Loucy (cell line): Measurements from ENCODE around the gene RBM8A.

ENCODE experiments used
- H2AFZ ChIP-seq: fragments of 200-600 bp; sonication (generic); 2 replicates; pipeline ENCODE4 v1.6.0; 2016; ENCODE audit warnings: antibody characterized with exemption, mild to moderate bottlenecking, low read length, moderate library complexity
- H3F3A ChIP-seq: fragments of 200-600 bp; 2 replicates; pipeline ENCODE4 v1.6.0; 2016; ENCODE audit warnings: antibody characterized with exemption, low read depth, mild to moderate bottlenecking
- H3K27me3 ChIP-seq: fragments of 200-600 bp; sonication (generic); 2 replicates; pipeline ENCODE4 v1.6.1; 2014; ENCODE audit warnings: low read length, mild to moderate bottlenecking; ENCODE audit not compliant: insufficient read depth, poor library complexity, severe bottlenecking
- H3K36me3 ChIP-seq: fragments of 200-600 bp; sonication (generic); 2 replicates; pipeline ENCODE4 v1.6.1; 2016; ENCODE audit warnings: low read length; ENCODE audit not compliant: insufficient read depth
- H3K4me1 ChIP-seq: fragments of 200-600 bp; sonication (generic); 2 replicates; pipeline ENCODE4 v1.5.1; 2014; ENCODE audit warnings: low read length, mild to moderate bottlenecking; ENCODE audit not compliant: insufficient read depth, poor library complexity, severe bottlenecking
- H3K4me2 ChIP-seq: fragments of 200-600 bp; sonication (generic); 2 replicates; pipeline ENCODE4 v1.6.0; 2014; ENCODE audit warnings: antibody characterized with exemption, low read length, low read depth, mild to moderate bottlenecking; ENCODE audit not compliant: poor library complexity, severe bottlenecking
- H3K4me3 ChIP-seq: fragments of 200-600 bp; sonication (generic); 2 replicates; pipeline ENCODE4 v1.5.1; 2014; ENCODE audit warnings: low read length, mild to moderate bottlenecking, mixed read lengths; ENCODE audit not compliant: poor library complexity, severe bottlenecking
- H3K79me2 ChIP-seq: fragments of 200-600 bp; sonication (generic); 2 replicates; pipeline ENCODE4 v1.6.1; 2014; ENCODE audit warnings: low read length; ENCODE audit not compliant: insufficient read depth
- H3K9ac ChIP-seq: fragments of 200-600 bp; sonication (generic); 2 replicates; pipeline ENCODE4 v1.6.0; 2014; ENCODE audit warnings: mild to moderate bottlenecking, low read depth, low read length, moderate library complexity; ENCODE audit not compliant: poor library complexity, severe bottlenecking
- H3K9me2 ChIP-seq: fragments of 200-600 bp; sonication (generic); replicated peaks from 2 replicates; pipeline ENCODE4 v1.6.1; 2016; ENCODE audit warnings: low read depth, low read length, mixed read lengths
- H3K9me3 ChIP-seq: fragments of 200-600 bp; sonication (generic); 2 replicates; pipeline ENCODE4 v1.6.1; 2014; ENCODE audit warnings: mild to moderate bottlenecking, antibody characterized with exemption, low read length, low read depth; ENCODE audit not compliant: insufficient read depth
- H4K20me1 ChIP-seq: fragments of 200-600 bp; sonication (generic); 2 replicates; pipeline ENCODE4 v1.6.0; 2014; ENCODE audit warnings: antibody characterized with exemption, low read length, mild to moderate bottlenecking; ENCODE audit not compliant: insufficient read depth, poor library complexity, severe bottlenecking
- EZH2phosphoT487 ChIP-seq: fragments of 200-600 bp; IDR thresholded peaks from 2 replicates; pipeline ENCODE4 v1.6.1; 2018; ENCODE audit warnings: antibody characterized with exemption, mild to moderate bottlenecking, moderate library complexity, borderline replicate concordance
- TF ChIP-seq, protein P1 (sequence below): fragments of 200-600 bp; sonication (generic); conservative IDR thresholded peaks from 2 replicates; pipeline ENCODE4 v1.5.1; 2014; ENCODE audit warnings: mild to moderate bottlenecking, antibody characterized with exemption, low read length

Gene RBM8A

DNA sequence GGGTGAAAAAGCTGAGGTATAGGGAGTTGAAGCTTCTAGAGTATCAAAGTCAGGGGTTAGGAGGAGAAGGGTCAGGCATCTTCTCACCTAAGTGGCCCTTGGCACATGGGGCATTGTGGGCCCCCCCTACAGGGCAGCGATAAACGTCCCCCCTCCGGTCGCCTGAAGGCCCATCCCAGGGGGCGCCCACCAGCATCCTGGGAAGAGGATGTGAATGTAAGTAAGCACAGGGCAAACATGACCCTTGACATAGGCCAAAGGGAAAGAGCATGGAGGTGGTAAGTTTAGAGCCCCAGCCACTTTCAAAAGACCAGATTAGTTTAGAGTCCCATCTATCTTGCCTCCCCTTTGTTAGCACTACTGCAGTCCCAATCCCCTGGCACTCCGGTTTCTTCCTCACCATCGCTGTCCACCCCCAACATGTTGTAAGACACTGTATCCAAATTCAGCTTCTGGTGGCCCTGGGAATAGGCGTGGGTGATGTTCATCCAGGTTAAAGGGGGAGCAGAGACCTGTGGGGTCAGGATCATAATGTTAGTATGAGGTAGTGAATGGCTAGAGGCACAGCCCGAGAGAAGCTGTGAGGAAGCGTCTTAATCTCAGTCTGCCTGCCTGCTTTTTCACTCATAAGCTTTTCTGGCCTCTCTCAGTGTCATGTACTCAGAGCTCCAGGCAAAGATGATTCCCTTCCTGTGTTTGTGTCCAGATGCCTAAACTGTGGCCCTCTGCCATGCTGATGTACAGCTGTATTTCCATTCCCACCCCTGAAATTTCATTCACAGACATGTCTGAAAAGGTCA is 20.1 kb downstream of the RBM8A start:
- Histone ChIP-seq H3K9ac (no peak overlapping the region), H3K4me2 (no peak overlapping the region), H3K36me3 (peaks cover 15% of the 10 kb centered on the region; the same call in 1 of the 2 replicates), H2AFZ (no peak overlapping the region), H4K20me1 (no peaks in the 10 kb centered on the region), H3F3A (no peaks in the 10 kb centered on the region), H3K27me3 (no peaks in the 10 kb centered on the region), H3K9me2 (no peaks in the 10 kb centered on the region), H3K4me3 (no peak overlapping the region), H3K9me3 (no peaks in the 10 kb centered on the region), H3K4me1 (peaks cover 7% of the 10 kb centered on the region), H3K79me2 (no peaks in the 10 kb centered on the region)
- no peak for TF ChIP-seq EZH2phosphoT487
- TF ChIP-seq, protein P1, sequence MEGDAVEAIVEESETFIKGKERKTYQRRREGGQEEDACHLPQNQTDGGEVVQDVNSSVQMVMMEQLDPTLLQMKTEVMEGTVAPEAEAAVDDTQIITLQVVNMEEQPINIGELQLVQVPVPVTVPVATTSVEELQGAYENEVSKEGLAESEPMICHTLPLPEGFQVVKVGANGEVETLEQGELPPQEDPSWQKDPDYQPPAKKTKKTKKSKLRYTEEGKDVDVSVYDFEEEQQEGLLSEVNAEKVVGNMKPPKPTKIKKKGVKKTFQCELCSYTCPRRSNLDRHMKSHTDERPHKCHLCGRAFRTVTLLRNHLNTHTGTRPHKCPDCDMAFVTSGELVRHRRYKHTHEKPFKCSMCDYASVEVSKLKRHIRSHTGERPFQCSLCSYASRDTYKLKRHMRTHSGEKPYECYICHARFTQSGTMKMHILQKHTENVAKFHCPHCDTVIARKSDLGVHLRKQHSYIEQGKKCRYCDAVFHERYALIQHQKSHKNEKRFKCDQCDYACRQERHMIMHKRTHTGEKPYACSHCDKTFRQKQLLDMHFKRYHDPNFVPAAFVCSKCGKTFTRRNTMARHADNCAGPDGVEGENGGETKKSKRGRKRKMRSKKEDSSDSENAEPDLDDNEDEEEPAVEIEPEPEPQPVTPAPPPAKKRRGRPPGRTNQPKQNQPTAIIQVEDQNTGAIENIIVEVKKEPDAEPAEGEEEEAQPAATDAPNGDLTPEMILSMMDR, result no peak

DNA sequence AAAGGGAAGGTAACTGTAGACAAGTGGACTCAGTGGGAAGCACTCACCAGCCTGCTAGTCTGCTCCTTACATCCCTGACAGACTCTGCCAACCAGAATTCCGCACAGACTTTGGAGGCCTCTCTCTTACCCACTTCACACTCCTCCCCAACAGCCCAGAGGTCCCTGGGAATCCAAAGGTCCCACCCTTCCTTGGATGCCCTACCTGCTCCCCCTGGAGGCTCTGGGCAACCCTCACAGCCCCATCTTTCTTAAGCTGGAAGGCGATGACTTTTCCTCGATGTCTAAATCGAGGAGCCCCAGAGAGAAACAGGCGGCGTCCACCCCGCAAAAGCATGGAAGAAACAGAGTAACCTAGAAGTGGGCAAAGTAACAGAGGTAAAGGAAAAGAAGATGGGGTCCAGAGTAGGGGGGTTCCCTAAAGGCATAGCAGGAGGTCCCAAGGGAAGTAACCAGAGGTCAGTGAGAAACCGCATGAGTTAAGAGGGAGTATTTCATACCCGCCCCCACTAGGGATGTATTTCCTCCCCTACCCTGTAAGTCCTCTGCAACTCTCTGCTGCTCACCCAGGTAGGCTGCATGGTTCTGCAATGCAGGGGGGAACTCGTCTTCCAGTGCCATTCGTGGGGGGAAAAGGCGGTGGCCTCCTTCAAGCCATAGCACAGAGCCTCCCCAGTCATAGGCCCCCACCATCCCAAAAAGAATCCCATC is 25.8 kb downstream of the RBM8A start:
- no peak overlapping the region for H3K4me3 ChIP-seq
- no peak overlapping the region for H3K9ac ChIP-seq
- H4K20me1 ChIP-seq, result no peaks in the 10 kb centered on the region
- H3K9me3 ChIP-seq, result no peaks in the 10 kb centered on the region
- no peaks in the 10 kb centered on the region for H3K9me2 ChIP-seq
- no peaks in the 10 kb centered on the region for H3K36me3 ChIP-seq
- no peak for TF ChIP-seq EZH2phosphoT487
- TF ChIP-seq, protein P1, result no peak
- H2AFZ ChIP-seq, result no peak overlapping the region
- no peaks in the 10 kb centered on the region for H3K4me1 ChIP-seq
- H3K4me2 ChIP-seq, result no peak overlapping the region
- H3F3A ChIP-seq, result no peaks in the 10 kb centered on the region
- H3K79me2 ChIP-seq, result no peaks in the 10 kb centered on the region
- no peaks in the 10 kb centered on the region for H3K27me3 ChIP-seq

DNA sequence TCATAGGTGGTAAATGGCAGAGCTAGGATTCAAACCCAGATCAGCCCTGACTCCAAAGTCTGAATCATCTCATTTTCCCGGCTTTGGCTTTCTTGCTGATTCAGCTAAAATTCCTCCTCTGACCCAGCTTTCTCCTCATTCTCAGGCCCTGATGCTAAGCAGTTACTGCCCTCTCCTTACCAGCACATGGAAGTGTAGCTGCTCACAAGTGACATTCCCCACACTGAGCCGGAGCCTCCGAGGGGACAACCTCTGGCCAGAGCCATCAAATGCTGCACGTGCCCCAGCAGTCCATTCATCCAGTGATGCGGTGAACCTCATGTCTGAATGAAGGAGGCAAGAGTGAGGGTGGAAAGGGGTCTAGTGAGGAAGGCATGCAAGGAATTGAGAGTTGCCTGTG is 28.5 kb downstream of the RBM8A start:
- Histone ChIP-seq H3K9me3 (no peaks in the 10 kb centered on the region), H3K79me2 (no peaks in the 10 kb centered on the region), H3K4me3 (no peak overlapping the region), H3K4me2 (no peak overlapping the region), H3K9me2 (no peaks in the 10 kb centered on the region), H3K9ac (no peak overlapping the region), H4K20me1 (no peaks in the 10 kb centered on the region), H2AFZ (no peak overlapping the region), H3F3A (no peaks in the 10 kb centered on the region), H3K36me3 (no peaks in the 10 kb centered on the region), H3K27me3 (no peaks in the 10 kb centered on the region), H3K4me1 (no peaks in the 10 kb centered on the region)
- TF ChIP-seq EZH2phosphoT487, result no peak
- TF ChIP-seq, protein P1, result no peak
